Measurements from ENCODE around the gene SIGLEC11. TPM values are rescaled to one million over a fixed set of nuclear protein-coding genes. Genes with fewer than 3 reads are reported as not detected.

Gene SIGLEC11
- total and polyA plus RNA-seq, 2 donors (not counting 1 experiment from before 2014, with no cell fraction given): 0.09 TPM; not detected in 1

- POLR2A ChIA-PET: no interaction called here
- H3K9ac ChIP-seq (ENCODE audit: low read length): no peak overlapping the region
- no peak overlapping the region for H3K4me2 ChIP-seq (replicated peaks; ENCODE audit: low read depth, low read length, poor library complexity, severe bottlenecking)
- no peak for TF ChIP-seq CTCF (IDR thresholded peaks at IDR 0.05)
- TF ChIP-seq EZH2 (IDR thresholded peaks at IDR 0.05; ENCODE audit: borderline replicate concordance, insufficient read depth, low read depth, low read length, poor library complexity, severe bottlenecking): no peak
- no peak for DNase-seq
- H3K27me3 Mint-ChIP-seq: no peaks in the 10 kb centered on the region
- no peaks in the 10 kb centered on the region for H3K9me3 Mint-ChIP-seq (ENCODE audit: insufficient read depth)
- H2AFZ ChIP-seq (ENCODE audit: insufficient read depth, low read depth, low read length, poor library complexity, severe bottlenecking): no peak overlapping the region
- CTCF ChIA-PET: no interaction called here
- H3K4me1 ChIP-seq (ENCODE audit: control insufficient read depth in 2 of 2, insufficient read depth in 2 of 2, low read length in 2 of 2): no peaks in the 10 kb centered on the region
- no peak overlapping the region for H3K4me3 Mint-ChIP-seq
- H4K20me1 ChIP-seq (ENCODE audit: control insufficient read depth, insufficient read depth, low read length, poor library complexity, severe bottlenecking): peaks cover 30% of the 10 kb centered on the region
- H3K36me3 ChIP-seq (replicated peaks in 1 of 2; ENCODE audit: control extremely low read depth in 1 of 2, control insufficient read depth in 1 of 2, extremely low read depth in 1 of 2, insufficient read depth in 2 of 2, low read length in 1 of 2): peaks cover 0 to 63% of the 10 kb centered on the region in 2 experiments
- H3K4me1 Mint-ChIP-seq: peaks cover 2% of the 10 kb centered on the region
- WGBS (ENCODE audit: insufficient coverage): 100% methylated on average over 1 of the region's 2 CpGs
- H3K4me3 ChIP-seq (ENCODE audit: control extremely low read depth in 1 of 5, extremely low read depth in 1 of 5, insufficient read depth in 1 of 5, low read depth in 2 of 5, low read length in 4 of 5): no peak overlapping the region
- H3K27ac Mint-ChIP-seq: no peak overlapping the region
- no peak for ATAC-seq (ENCODE audit: low read depth)
- intact Hi-C loops (cut with micrococcal nuclease): no loop called here
- no peaks in the 10 kb centered on the region for H3K27me3 ChIP-seq (replicated peaks in 1 of 4; ENCODE audit: control extremely low read depth in 1 of 4, control insufficient read depth in 3 of 4, insufficient read depth in 4 of 4, low read length in 3 of 4)
- H3K9me3 ChIP-seq (ENCODE audit: control extremely low read depth in 1 of 3, control insufficient read depth in 2 of 3, insufficient read depth in 1 of 3, low read length in 2 of 3): no peaks in the 10 kb centered on the region
- H3K79me2 ChIP-seq (ENCODE audit: control insufficient read depth, insufficient read depth, low read length): peaks cover 8% of the 10 kb centered on the region
- H3K27ac ChIP-seq (ENCODE audit: low read length in 2 of 2): no peak overlapping the region
These were observed 47.0 kb upstream of the SIGLEC11 start for GRCh38 chr19:50007947-50008346.

DNA sequence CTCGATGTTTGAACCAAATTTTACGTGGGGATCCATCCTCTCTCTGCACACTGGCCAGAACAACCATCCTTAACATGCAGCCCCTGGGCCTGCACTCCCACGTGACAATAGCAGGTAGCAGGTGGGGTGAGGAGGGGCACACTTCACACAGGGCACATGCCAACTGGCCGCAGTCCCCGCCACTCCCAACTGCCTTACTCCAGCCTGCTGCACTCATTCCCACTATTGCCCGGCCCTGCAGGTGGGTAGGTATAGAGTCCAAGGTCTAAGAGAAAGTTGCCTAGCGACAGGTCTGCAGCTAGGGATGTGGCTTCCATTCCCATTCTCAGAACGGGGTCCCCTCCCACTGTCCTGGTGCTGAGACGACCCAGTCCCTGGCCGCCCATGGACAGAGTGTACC, 46.2 kb upstream of the SIGLEC11 start:
- no peak overlapping the region for H2AFZ ChIP-seq (ENCODE audit: insufficient read depth, low read depth, low read length, poor library complexity, severe bottlenecking)
- no peaks in the 10 kb centered on the region for H3K4me1 ChIP-seq (ENCODE audit: control insufficient read depth in 2 of 2, insufficient read depth in 2 of 2, low read length in 2 of 2)
- TF ChIP-seq CTCF (IDR thresholded peaks at IDR 0.05) (no peak), EZH2 (IDR thresholded peaks at IDR 0.05; ENCODE audit: borderline replicate concordance, insufficient read depth, low read depth, low read length, poor library complexity, severe bottlenecking) (no peak)
- H3K9ac ChIP-seq (ENCODE audit: low read length): no peak overlapping the region
- Mint-ChIP-seq H3K27me3 (no peaks in the 10 kb centered on the region), H3K4me1 (peaks cover 2% of the 10 kb centered on the region), H3K9me3 (ENCODE audit: insufficient read depth) (no peaks in the 10 kb centered on the region), H3K27ac (no peak overlapping the region), H3K4me3 (no peak overlapping the region)
- ATAC-seq (ENCODE audit: low read depth) (no peak), DNase-seq (no peak)
- 100% methylated on average over 5 of the region's 10 CpGs for WGBS (ENCODE audit: insufficient coverage)
- no peak overlapping the region for H3K4me3 ChIP-seq (ENCODE audit: control extremely low read depth in 1 of 5, extremely low read depth in 1 of 5, insufficient read depth in 1 of 5, low read depth in 2 of 5, low read length in 4 of 5)
- no peaks in the 10 kb centered on the region for H3K27me3 ChIP-seq (replicated peaks in 1 of 4; ENCODE audit: control extremely low read depth in 1 of 4, control insufficient read depth in 3 of 4, insufficient read depth in 4 of 4, low read length in 3 of 4)
- ChIA-PET POLR2A (no interaction called here), CTCF (no interaction called here)
- H3K36me3 ChIP-seq (replicated peaks in 1 of 2; ENCODE audit: control extremely low read depth in 1 of 2, control insufficient read depth in 1 of 2, extremely low read depth in 1 of 2, insufficient read depth in 2 of 2, low read length in 1 of 2): peaks cover 1 to 67% of the 10 kb centered on the region in 2 experiments
- H3K4me2 ChIP-seq (replicated peaks; ENCODE audit: low read depth, low read length, poor library complexity, severe bottlenecking): no peak overlapping the region
- intact Hi-C loops (cut with micrococcal nuclease): no loop called here
- peaks cover 8% of the 10 kb centered on the region for H3K79me2 ChIP-seq (ENCODE audit: control insufficient read depth, insufficient read depth, low read length)
- no peaks in the 10 kb centered on the region for H3K9me3 ChIP-seq (ENCODE audit: control extremely low read depth in 1 of 3, control insufficient read depth in 2 of 3, insufficient read depth in 1 of 3, low read length in 2 of 3)
- no peak overlapping the region for H3K27ac ChIP-seq (ENCODE audit: low read length in 2 of 2)
- H4K20me1 ChIP-seq (ENCODE audit: control insufficient read depth, insufficient read depth, low read length, poor library complexity, severe bottlenecking): peaks cover 25% of the 10 kb centered on the region
